HepG2 (cell line): ENCODE data around the gene AGAP3. TPM values are rescaled to one million over a fixed set of nuclear protein-coding genes. Genes with fewer than 3 reads are reported as not detected.
A peak's percentile ranks its signal among the peaks of the same experiment; 100 is the strongest.

Experiments used
- AGO2 ChIP-seq: fragments of 200-400 bp; formaldehyde crosslinking; optimal IDR thresholded peaks from 2 replicates; pipeline ENCODE3; 2017; ENCODE audit warnings: mild to moderate bottlenecking, low read depth, low read length, moderate library complexity
- CEBPG ChIP-seq: IDR thresholded peaks from 2 replicates; pipeline ENCODE4 v1.6.1; 2016
- FOSL1 ChIP-seq: sonication (generic); formaldehyde crosslinking; IDR thresholded peaks from 2 replicates; pipeline ENCODE4 v1.9.0; 2021; ENCODE audit warnings: missing genetic modification reagents, borderline replicate concordance
- HDAC6 ChIP-seq: fragments of 200-600 bp; sonication (generic); IDR thresholded peaks from 2 replicates; pipeline ENCODE4 v1.7.0; 2017; ENCODE audit warnings: mild to moderate bottlenecking, antibody characterized with exemption, low read length, low read depth
- HOXA3 ChIP-seq: sonication (generic); formaldehyde crosslinking; IDR thresholded peaks from 2 replicates; pipeline ENCODE4 v1.5.0; 2020; ENCODE audit warnings: missing genetic modification reagents
- KAT8 ChIP-seq: IDR thresholded peaks from 2 replicates; pipeline ENCODE4 v1.6.1; 2016; ENCODE audit warnings: missing genetic modification reagents, missing compliant biosample characterization
- KDM2A ChIP-seq: sonication (generic); formaldehyde crosslinking; IDR thresholded peaks from 2 replicates; pipeline ENCODE4 v1.4.0; 2020; ENCODE audit warnings: low read depth, missing genetic modification reagents, borderline replicate concordance
- PPARG ChIP-seq: conservative IDR thresholded peaks from 2 replicates; pipeline ENCODE4 v1.6.1; 2016; ENCODE audit warnings: missing biosample characterization, missing genetic modification reagents
- TFDP1 ChIP-seq: IDR thresholded peaks from 2 replicates; pipeline ENCODE4 v1.6.1; 2016; ENCODE audit warnings: missing compliant biosample characterization, missing genetic modification reagents, borderline replicate concordance
- ZKSCAN8 ChIP-seq: IDR thresholded peaks from 2 replicates; pipeline ENCODE4 v1.6.1; 2016; ENCODE audit warnings: borderline replicate concordance, missing genetic modification reagents, missing compliant biosample characterization
- ZNF121 ChIP-seq: sonication (generic); formaldehyde crosslinking; IDR thresholded peaks from 2 replicates; pipeline ENCODE4 v1.5.0; 2020; ENCODE audit warnings: mild to moderate bottlenecking, missing genetic modification reagents
- ZNF34 ChIP-seq: sonication (generic); formaldehyde crosslinking; IDR thresholded peaks from 2 replicates; pipeline ENCODE4 v1.4.0; 2020; ENCODE audit warnings: mild to moderate bottlenecking, missing genetic modification reagents, borderline replicate concordance
- ZNF510 ChIP-seq: sonication (generic); formaldehyde crosslinking; IDR thresholded peaks from 2 replicates; pipeline ENCODE4 v1.4.0; 2020; ENCODE audit warnings: low read depth, mild to moderate bottlenecking, missing genetic modification reagents
- ZNF574 ChIP-seq: sonication (generic); formaldehyde crosslinking; IDR thresholded peaks from 2 replicates; pipeline ENCODE4 v1.4.0; 2020; ENCODE audit warnings: missing genetic modification reagents
- ZNF678 ChIP-seq: sonication (generic); formaldehyde crosslinking; IDR thresholded peaks from 2 replicates; pipeline ENCODE4 v1.4.0; 2020; ENCODE audit warnings: mild to moderate bottlenecking, missing genetic modification reagents
- ZNF687 ChIP-seq: sonication (generic); formaldehyde crosslinking; IDR thresholded peaks from 2 replicates; pipeline ENCODE4 v1.5.1; 2020; ENCODE audit warnings: mild to moderate bottlenecking, missing genetic modification reagents, moderate library complexity
- ZNF777 ChIP-seq: sonication (generic); formaldehyde crosslinking; IDR thresholded peaks from 2 replicates; pipeline ENCODE4 v1.4.0; 2020; ENCODE audit warnings: missing genetic modification reagents
- ZXDC ChIP-seq: sonication (generic); formaldehyde crosslinking; IDR thresholded peaks from 2 replicates; pipeline ENCODE4 v1.5.0; 2020; ENCODE audit warnings: mild to moderate bottlenecking, missing genetic modification reagents
- polyA plus RNA-seq, 8 experiments: library from polyadenylated mRNA; depleted of rRNA in 3 of 8; stranded (reverse) in 7 of 8; unstranded in 1 of 8; fragments of >200 nt; fragmentation: Illumina TruSeq in 4 of 8; extraction: Trizol in 4 of 8; gene quantifications; 2 replicates each; pipeline versions ENCODE4 v1.2.1 to v1.2.3, GENCODE V29; 2011 to 2016; ENCODE audit warnings: low read depth in 4 of 8, missing spikeins in 1 of 8, mixed read lengths in 1 of 8; ENCODE audit not compliant: insufficient read depth in 1 of 8
- total RNA-seq, 5 experiments: library from RNA; depleted of rRNA; stranded (reverse); fragments of >200 nt; fragmentation: Illumina TruSeq; extraction: Trizol; gene quantifications; 2 replicates each; pipeline ENCODE4 v1.2.3, GENCODE V29; 2016; ENCODE audit warnings: low read depth in 1 of 5

AGAP3 gene
- total and polyA plus RNA-seq, 2 of the 13 experiments (the other 11 are each of a cell fraction or from before 2014, with no cell fraction given): 31.3 to 61.4 TPM

GRCh38 chr7:151085691-151086620, at the start of gene AGAP3 (continued):
- TF ChIP-seq ZNF574 (CRISPR knock-in tag) (peak; percentile 53), ZKSCAN8 (CRISPR knock-in tag) (no peak), ZNF777 (peak; percentile 65; the same call in 1 of the 2 replicates), HDAC6 (no peak), HOXA3 (CRISPR knock-in tag) (peak; percentile 58; the same call in 1 of the 2 replicates), PPARG (CRISPR knock-in tag) (no peak), ZNF121 (CRISPR knock-in tag) (no peak), ZNF678 (CRISPR knock-in tag) (no peak), FOSL1 (CRISPR knock-in tag) (no peak), KAT8 (CRISPR knock-in tag) (peak; percentile 71; the same call in 1 of the 2 replicates), ZXDC (CRISPR knock-in tag) (no peak), ZNF510 (CRISPR knock-in tag) (no peak), KDM2A (CRISPR knock-in tag) (peak; percentile 79; the same call in 1 of the 2 replicates), ZNF687 (CRISPR knock-in tag) (peak; percentile 90), ZNF34 (CRISPR knock-in tag) (no peak), AGO2 (peak; percentile 66), TFDP1 (CRISPR knock-in tag) (peak; percentile 59; the same call in 1 of the 2 replicates), CEBPG (CRISPR knock-in tag) (no peak)
